HG03439 (cell line): ENCODE results near the gene PCDHB7.
"Not testable (repeated sequence)": the region's sequence is repeated elsewhere in the genome, so short reads cannot be mapped to it uniquely, and the experiment has no call there.

Experiments used
- ATAC-seq: cut with Tn5 transposase; IDR thresholded peaks from one replicate; pipeline ENCODE4 v1.9.1; 2021; ENCODE audit warnings: mild to moderate bottlenecking, moderate library complexity; ENCODE audit not compliant: unreplicated experiment

PCDHB7 gene

DNA sequence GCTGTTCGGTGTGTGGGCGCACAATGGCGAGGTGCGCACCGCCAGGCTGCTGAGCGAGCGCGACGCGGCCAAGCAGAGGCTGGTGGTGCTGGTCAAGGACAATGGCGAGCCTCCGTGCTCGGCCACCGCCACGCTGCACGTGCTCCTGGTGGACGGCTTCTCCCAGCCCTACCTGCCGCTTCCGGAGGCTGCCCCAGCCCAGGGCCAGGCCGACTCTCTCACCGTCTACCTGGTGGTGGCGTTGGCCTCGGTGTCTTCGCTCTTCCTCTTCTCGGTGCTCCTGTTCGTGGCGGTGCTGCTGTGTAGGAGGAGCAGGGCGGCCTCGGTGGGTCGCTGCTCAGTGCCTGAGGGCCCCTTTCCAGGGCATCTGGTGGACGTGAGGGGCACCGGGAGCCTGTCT lies 7.4 kb downstream of the PCDHB7 start:
- ATAC-seq: not testable (repeated sequence)

DNA sequence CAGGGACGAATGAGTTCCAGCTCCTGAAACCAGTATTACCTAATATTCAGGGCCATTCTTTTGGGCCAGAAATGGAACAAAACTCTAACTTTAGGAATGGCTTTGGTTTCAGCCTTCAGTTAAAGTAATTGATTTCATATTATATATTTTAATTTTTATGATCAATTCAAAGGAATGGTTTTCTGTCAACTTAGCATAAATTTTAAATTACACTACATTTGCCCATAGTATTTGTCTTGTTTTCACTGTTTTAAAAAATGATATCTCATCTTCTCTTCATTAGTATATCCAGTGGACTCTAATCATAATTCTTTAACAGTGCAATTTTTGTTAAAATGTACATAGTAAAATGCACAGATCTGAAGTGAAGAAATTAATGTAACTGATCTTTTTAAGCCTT lies 7.9 kb downstream of the PCDHB7 start:
- no peak for ATAC-seq

DNA sequence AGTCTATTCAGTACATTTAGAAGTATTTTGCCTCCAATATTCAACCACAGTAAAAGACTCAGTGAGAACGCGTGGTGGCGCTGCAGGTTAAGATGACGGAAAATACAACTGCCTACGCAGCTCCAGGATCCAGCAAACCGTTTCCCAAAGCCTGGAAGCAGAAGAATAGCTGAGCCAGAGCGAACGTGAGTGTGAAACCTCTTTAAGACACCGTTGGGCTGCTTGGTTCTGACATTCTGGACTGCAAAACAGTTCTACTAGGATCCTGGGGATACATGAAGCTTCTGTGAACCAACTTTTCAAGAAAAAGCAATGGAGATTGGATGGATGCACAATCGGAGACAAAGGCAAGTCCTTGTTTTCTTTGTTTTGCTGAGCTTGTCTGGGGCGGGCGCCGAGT lies 9.8 kb downstream of the PCDHB7 start, which contains the start of gene PCDHB16:
PCDHB16 (plus strand) TSS at position 140 of the 400 bp plus-strand sequence; CDS start at position 313, 173 bp downstream.
- no peak for ATAC-seq

DNA sequence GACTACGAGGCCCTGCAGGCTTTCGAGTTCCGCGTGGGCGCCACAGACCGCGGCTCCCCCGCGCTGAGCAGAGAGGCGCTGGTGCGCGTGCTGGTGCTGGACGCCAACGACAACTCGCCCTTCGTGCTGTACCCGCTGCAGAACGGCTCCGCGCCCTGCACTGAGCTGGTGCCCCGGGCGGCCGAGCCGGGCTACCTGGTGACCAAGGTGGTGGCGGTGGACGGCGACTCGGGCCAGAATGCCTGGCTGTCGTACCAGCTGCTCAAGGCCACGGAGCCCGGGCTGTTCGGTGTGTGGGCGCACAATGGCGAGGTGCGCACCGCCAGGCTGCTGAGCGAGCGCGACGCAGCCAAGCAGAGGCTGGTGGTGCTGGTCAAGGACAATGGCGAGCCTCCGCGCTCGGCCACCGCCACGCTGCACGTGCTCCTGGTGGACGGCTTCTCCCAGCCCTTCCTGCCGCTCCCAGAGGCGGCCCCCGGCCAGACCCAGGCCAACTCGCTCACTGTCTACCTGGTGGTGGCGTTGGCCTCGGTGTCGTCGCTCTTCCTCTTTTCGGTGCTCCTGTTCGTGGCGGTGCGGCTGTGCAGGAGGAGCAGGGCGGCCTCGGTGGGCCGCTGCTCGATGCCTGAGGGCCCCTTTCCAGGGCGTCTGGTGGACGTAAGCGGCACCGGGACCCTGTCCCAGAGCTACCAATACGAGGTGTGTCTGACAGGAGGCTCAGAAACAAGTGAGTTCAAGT lies 11.8 kb downstream of the PCDHB7 start:
- ATAC-seq: not testable (repeated sequence)

- ATAC-seq: no peak
These were observed 14.6 kb downstream of the PCDHB7 start, which contains the start of gene PCDHB9 for GRCh38 chr5:141186897-141187512. Gene PCDHB9, plus strand, starts transcription at chr5:141187161. Its CDS starts 158 bp downstream, at chr5:141187319.

DNA sequence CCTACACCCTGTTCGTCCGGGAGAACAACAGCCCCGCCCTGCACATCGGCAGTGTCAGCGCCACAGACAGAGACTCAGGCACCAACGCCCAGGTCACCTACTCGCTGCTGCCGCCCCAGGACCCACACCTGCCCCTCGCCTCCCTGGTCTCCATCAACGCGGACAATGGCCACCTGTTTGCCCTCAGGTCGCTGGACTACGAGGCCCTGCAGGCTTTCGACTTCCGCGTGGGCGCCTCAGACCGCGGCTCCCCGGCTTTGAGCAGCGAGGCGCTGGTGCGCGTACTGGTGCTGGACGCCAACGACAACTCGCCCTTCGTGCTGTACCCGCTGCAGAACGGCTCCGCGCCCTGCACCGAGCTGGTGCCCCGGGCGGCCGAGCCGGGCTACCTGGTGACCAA lies 16.2 kb downstream of the PCDHB7 start:
- ATAC-seq: not testable (repeated sequence)

DNA sequence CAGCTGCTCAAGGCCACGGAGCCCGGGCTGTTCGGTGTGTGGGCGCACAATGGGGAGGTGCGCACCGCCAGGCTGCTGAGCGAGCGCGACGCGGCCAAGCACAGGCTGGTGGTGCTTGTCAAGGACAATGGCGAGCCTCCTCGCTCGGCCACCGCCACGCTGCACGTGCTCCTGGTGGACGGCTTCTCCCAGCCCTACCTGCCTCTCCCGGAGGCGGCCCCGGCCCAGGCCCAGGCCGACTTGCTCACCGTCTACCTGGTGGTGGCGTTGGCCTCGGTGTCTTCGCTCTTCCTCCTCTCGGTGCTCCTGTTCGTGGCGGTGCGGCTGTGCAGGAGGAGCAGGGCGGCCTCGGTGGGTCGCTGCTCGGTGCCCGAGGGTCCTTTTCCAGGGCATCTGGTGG lies 16.7 kb downstream of the PCDHB7 start:
- not testable (repeated sequence) for ATAC-seq

GRCh38 chr5:141192110-141192725 lies 19.8 kb downstream of the PCDHB7 start, which contains the start of gene PCDHB10:
Gene PCDHB10, plus strand, starts transcription at chr5:141192353. Its CDS starts 200 bp downstream, at chr5:141192553.
- no peak for ATAC-seq

GRCh38 chr5:141194332-141194731 lies 21.9 kb downstream of the PCDHB7 start:
- not testable (repeated sequence) for ATAC-seq

GRCh38 chr5:141196363-141196762 lies 23.9 kb downstream of the PCDHB7 start:
- ATAC-seq: no peak

- ATAC-seq: no peak
These were observed 27.2 kb downstream of the PCDHB7 start, which contains the start of gene PCDHB11 for GRCh38 chr5:141199359-141200235. Gene PCDHB11, plus strand, starts transcription at chr5:141199627. Its CDS starts 148 bp downstream, at chr5:141199775.

- not testable (repeated sequence) for ATAC-seq
These were observed 28.7 kb downstream of the PCDHB7 start for GRCh38 chr5:141201126-141201525.

DNA sequence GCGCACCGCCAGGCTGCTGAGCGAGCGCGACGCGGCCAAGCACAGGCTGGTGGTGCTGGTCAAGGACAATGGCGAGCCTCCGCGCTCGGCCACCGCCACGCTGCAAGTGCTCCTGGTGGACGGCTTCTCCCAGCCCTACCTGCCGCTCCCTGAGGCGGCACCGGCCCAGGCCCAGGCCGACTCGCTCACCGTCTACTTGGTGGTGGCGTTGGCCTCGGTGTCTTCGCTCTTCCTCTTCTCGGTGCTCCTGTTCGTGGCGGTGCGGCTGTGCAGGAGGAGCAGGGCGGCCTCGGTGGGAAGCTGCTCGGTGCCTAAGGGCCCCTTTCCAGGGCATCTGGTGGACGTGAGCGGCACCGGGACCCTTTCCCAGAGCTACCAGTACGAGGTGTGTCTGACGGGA lies 29.2 kb downstream of the PCDHB7 start:
- not testable (repeated sequence) for ATAC-seq

DNA sequence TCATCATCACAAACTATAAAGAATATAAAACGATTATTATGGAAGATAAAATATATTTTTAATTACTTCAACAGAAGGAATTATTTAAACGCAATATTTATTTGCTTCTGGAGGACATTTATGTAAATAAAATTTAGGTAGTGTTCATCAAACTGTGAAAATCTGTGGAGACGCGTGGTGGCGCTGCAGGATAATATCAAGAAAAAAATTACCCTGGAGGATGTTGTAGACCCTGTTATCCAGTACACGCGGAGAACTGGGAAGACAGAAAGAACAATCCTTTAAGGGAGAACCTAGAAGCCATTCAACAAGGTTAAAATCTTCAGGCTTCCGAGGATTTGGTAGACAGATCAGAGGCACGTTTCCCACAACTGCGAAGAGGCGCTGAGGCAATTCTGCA lies 36.0 kb downstream of the PCDHB7 start, which contains the start of gene PCDHB12:
PCDHB12 (plus strand) TSS at position 242 of the 400 bp plus-strand sequence. CDS start 189 bp downstream, outside the sequence.
- no peak for ATAC-seq

DNA sequence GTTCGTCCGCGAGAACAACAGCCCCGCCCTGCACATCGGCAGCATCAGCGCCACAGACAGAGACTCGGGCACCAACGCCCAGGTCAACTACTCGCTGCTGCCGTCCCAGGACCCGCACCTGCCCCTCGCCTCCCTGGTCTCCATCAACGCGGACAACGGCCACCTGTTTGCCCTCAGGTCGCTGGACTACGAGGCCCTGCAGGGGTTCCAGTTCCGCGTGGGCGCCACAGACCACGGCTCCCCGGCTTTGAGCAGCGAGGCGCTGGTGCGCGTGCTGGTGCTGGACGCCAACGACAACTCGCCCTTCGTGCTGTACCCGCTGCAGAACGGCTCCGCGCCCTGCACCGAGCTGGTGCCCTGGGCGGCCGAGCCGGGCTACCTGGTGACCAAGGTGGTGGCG lies 37.8 kb downstream of the PCDHB7 start:
- ATAC-seq: not testable (repeated sequence)

DNA sequence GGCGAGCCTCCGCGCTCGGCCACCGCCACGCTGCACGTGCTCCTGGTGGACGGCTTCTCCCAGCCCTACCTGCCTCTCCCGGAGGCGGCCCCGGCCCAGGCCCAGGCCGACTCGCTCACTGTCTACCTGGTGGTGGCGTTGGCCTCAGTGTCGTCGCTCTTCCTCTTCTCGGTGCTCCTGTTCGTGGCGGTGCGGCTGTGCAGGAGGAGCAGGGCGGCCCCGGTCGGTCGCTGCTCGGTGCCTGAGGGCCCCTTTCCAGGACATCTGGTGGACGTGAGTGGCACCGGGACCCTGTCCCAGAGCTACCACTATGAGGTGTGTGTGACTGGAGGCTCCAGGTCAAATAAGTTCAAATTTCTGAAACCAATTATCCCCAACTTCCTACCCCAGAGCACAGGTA lies 38.4 kb downstream of the PCDHB7 start:
- not testable (repeated sequence) for ATAC-seq

DNA sequence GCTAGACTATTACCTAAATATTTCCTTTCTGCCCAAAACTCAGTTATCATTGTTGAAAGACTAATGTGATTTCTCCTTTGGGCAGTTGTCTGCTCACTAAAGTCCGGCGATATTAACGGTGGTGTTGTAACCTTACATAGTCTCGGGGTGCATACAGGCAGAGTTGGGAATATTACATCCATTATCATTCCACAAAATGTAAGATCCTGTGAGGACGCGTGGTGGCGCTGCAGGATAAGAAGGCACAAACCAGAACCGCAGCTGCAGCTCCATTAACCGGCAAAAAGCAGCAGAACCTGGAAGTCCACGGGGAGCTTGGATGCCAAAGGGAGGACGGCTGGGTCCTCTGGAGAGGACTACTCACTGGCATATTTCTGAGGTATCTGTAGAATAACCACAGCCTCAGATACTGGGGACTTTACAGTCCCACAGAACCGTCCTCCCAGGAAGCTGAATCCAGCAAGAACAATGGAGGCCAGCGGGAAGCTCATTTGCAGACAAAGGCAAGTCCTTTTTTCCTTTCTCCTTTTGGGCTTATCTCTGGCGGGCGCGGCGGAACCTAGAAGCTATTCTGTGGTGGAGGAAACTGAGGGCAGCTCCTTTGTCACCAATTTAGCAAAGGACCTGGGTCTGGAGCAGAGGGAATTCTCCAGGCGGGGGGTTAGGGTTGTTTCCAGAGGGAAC lies 41.4 kb downstream of the PCDHB7 start, which contains the start of gene PCDHB13:
PCDHB13 (plus strand) TSS at position 264 of the 684 bp plus-strand sequence; CDS start at position 469, 205 bp downstream.
- not testable (repeated sequence) for ATAC-seq

DNA sequence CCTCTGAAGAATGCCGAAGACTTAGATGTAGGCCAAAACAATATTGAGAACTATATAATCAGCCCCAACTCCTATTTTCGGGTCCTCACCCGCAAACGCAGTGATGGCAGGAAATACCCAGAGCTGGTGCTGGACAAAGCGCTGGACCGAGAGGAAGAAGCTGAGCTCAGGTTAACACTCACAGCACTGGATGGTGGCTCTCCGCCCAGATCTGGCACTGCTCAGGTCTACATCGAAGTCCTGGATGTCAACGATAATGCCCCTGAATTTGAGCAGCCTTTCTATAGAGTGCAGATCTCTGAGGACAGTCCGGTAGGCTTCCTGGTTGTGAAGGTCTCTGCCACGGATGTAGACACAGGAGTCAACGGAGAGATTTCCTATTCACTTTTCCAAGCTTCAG lies 42.1 kb downstream of the PCDHB7 start:
- not testable (repeated sequence) for ATAC-seq

- ATAC-seq: not testable (repeated sequence)
These were observed 43.1 kb downstream of the PCDHB7 start for GRCh38 chr5:141215504-141215903.

DNA sequence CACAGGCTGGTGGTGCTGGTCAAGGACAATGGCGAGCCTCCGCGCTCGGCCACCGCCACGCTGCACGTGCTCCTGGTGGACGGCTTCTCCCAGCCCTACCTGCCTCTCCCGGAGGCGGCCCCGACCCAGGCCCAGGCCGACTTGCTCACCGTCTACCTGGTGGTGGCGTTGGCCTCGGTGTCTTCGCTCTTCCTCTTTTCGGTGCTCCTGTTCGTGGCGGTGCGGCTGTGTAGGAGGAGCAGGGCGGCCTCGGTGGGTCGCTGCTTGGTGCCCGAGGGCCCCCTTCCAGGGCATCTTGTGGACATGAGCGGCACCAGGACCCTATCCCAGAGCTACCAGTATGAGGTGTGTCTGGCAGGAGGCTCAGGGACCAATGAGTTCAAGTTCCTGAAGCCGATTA lies 43.6 kb downstream of the PCDHB7 start:
- not testable (repeated sequence) for ATAC-seq
